HG03520 (cell line): ENCODE data around the gene PKN3.
A peak's percentile ranks its signal among the peaks of the same experiment; 100 is the strongest.

Experiments
- ATAC-seq: cut with Tn5 transposase; IDR thresholded peaks from one replicate; pipeline ENCODE4 v1.9.1; 2021; ENCODE audit warnings: mild to moderate bottlenecking, moderate library complexity; ENCODE audit not compliant: unreplicated experiment

PKN3 gene

GRCh38 chr9:128715436-128715750 lies 13.1 kb downstream of the PKN3 start:
- ATAC-seq: no peak

- no peak for ATAC-seq
Measured at GRCh38 chr9:128716581-128717254, 14.4 kb downstream of the PKN3 start.

DNA sequence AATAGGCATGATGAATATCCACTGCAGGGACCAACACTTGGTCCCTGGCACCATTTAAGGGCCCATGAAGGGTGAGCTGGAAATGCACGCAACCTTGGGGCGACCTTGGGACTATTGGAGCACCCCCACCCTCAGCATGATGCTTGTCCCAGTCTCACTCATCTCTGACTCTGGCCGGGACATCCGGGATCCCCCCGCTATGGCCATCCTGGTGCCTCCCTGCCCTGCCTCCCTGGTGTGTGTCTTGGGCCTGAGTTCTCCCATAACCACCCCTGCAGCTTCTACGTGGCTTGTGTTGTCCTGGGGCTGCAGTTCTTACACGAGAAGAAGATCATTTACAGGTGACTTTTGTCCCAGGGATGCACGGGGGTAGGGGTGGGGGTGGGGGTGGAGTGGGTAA lies 15.7 kb downstream of the PKN3 start:
- no peak for ATAC-seq

DNA sequence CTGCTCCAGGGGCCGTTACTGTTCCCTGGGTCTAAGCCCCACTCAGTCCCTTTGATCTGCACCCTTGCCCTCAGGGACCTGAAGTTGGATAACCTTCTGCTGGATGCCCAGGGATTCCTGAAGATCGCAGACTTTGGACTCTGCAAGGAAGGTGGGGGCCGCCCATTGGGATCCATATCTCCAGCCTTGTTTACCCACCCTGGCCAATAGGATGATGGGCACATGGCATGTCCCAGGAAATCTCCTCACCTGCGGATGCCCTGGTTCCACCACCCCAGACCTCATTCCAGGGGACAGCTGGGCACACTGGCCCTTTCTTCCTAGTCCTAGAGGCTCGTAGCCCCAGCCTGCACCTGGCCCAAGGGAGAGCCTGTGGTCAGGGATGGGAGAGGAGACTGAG lies 16.2 kb downstream of the PKN3 start:
- no peak for ATAC-seq

DNA sequence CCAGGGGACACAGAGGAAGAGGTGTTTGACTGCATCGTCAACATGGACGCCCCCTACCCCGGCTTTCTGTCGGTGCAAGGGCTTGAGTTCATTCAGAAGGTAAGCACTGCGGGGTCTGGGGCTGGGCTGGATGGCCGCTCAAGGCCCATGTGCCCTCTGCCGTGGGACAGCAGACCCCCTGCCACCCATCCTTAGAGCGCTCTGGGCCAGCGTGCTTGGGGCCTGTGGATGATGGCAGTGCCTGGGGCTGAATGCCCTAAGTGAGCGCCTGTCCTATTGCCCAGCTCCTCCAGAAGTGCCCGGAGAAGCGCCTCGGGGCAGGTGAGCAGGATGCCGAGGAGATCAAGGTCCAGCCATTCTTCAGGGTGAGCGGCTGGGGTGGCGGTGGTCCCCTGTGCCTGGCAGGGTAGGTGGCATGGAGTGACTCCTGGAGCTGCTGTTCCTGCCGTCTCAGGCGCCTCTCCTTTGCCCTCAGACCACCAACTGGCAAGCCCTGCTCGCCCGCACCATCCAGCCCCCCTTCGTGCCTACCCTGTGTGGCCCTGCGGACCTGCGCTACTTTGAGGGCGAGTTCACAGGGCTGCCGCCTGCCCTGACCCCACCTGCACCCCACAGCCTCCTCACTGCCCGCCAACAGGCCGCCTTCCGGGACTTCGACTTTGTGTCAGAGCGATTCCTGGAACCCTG lies 17.8 kb downstream of the PKN3 start:
- no peak for ATAC-seq

DNA sequence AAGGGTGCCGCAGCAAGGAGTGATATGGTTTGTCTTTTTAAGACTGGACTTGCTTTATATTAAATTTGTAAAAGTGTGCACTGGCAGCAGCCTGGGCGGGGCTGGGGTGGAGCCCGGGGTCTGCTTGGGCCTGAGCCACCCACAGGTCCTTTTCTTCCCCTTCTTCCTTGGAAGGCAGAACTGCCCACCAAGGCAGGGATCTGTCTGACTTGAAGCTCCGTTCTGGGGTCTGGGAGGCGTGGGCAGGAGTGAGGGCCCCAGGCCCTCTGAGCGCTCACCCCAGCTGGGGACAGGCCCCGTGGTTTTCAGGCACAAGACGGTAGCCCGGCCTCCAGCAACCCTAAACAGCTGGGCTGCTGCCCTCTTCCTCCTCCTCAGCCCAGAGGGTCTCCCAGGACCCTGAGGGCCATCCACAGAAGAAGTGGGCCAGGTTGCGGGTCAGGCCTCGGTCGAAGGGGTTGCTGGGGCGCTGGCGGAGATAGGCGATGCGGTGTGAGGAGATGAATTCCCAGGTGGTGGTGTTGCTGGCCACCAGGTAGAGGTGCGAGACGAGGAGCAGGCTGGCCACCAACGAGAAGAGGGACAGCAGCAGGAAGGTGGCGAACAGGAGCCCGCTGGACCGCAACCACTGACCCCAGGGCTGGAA lies 18.7 kb downstream of the PKN3 start:
- no peak for ATAC-seq

DNA sequence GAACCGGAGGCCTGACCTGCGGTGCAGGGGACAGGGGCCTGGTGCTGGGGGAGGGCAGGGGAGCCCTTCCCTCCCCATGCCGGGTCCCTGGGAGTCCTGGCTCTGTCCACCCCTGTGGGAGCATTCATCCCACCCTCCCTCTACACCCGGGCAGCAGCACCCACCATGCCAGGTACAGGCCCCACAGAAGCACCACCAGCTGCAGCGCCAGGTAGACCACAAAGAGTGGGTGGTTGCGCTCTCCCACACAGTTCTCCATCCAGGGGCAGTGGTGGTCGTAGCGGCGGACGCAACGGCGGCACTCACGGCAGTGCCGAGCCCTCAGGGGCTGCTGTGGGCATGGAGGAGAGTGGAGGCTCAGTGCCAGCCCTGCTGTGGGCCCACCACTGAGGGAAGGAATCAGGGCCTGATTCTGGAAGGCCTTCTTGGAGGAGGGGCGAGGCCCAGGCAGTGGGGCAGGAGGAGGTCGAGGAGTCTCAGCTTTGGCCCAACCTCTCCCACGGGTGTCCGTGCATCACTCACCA lies 19.2 kb downstream of the PKN3 start:
- ATAC-seq: no peak

GRCh38 chr9:128722380-128723351 lies 20.4 kb downstream of the PKN3 start:
- ATAC-seq: no peak

DNA sequence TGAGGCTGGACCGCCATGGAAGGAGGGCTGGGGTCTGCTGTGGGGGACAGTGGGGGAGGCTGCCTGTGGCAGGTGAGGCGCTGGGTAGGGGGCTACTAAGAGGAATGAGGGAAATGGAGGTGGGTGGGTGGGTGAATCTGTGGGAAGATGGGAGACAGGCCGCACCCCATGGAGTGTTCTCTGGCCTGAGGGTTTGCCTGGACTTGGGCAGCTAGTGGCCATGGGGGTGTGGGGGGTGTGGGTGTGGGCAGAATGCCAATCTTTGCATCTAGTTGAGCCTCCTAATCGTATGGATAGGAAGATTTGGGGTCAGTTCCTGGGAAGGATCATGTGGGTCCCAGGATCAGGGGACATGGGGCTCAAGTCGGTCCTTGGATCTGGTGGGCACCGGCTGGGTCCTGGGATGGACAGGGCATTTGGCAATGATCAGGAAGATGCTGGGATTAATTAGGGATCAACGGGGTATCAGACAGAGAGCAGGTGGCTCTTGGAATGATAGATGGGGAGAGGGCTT lies 21.1 kb downstream of the PKN3 start:
- no peak for ATAC-seq

DNA sequence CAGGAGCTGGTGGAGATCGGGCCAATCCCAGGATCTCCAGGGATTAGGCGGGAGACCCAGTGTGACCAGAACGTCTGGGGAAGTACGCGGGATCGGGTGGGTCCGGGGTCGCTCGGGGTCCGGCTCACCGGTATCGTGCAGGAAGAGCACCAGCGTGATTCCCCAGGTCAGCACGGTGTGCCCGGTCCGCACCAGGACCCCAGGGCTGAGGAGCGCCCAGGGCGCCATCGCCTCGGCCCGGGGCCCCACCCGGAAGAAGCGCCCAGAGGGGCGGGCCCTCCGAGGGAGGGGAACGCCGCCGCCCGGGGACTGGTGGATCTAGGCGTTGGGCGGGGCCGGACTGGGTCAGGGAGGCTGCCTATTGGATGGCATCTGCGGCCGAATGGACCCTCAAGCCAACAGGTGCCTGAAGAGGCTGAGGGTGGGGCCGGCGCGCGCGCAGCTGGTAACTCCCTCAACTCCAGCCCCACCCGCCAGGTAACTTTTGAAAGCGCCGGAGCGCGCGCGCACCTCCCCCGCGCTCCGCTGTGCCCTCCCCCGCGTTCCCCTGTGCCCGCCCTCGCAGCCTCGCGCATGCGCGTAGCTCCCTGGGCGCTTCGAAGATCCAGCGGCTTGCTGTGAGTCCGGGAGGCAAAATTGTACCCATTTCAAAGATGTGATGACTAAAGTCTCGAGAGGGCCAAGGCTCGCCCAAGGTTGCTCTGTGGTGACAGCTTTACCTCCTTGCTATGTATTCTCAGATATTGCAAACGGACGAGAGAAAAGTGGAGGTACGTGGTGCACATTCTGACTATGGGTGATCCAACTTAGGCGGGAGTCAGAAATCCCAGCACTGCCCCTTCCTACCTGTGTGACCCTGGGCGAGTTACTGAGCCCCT lies 21.8 kb downstream of the PKN3 start, which contains the start of gene ZDHHC12:
ZDHHC12 (minus strand) TSS at position 262 of the 878 bp plus-strand sequence; CDS start at position 228, 34 bp downstream.
- peak; percentile 94 for ATAC-seq

DNA sequence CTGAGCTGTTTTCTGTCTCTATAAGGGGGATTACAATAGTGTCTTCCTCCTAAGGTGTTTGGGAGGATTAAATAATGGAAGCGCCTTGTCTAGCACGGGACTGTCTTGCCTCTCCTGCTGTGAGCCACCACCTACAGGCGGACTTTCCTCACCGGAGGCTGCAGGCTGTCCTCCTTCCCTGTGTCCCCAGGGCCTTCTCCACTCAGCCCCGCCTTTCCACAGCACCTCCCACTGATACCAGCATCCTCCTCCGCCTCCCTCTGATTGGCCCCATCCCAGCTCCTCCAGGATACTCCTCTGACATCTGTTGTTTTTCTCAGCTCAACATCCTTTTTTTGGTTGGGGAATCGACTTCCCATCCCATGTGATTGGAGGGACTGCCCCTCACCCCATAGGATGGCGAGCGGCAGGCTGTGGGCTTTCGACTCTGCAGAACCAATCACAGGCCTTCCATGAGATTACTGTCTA lies 22.5 kb downstream of the PKN3 start:
- no peak for ATAC-seq

GRCh38 chr9:128727640-128728248 lies 25.4 kb downstream of the PKN3 start:
- ATAC-seq: no peak

DNA sequence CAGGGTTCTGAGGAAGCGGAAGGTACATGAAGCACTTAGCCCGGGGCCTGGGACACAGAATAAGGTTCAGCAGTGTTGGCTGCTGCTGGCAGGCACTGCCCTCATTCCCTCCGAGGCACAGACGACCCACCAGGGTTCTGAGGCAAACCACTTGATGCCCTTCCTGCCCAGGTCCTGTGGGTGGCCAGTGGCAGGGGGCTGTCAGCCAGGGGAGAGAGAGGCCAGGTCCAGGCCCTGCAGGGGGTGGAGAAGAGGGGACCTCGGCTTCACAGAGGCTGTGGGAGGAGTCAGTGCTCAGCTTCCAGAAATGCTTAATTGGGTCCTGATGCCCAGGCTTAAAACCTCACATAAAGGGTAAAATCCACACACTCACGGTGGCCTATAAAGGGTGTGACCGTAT lies 26.0 kb downstream of the PKN3 start:
- ATAC-seq: no peak

DNA sequence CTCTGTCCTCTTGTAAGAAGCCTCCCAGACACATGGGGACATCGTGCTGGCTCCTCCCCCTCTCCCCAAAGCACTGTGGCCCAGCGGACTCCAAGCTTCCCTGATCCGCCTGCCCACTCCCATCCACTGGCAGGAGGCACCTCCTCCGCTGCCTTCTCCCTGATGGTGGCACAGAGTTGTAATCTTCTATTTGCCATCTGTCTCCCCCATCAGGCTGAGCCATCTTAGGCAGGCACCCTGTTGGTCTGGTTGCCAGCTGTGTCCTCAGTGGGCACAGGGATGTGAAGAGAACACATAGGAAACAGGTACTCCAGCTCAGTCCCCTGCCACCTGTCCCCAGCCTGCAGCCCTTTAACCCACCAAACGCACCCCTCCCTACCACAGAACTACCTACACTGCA lies 27.0 kb downstream of the PKN3 start:
- ATAC-seq: no peak

- no peak for ATAC-seq
Measured at GRCh38 chr9:128729766-128730517, 27.6 kb downstream of the PKN3 start.

DNA sequence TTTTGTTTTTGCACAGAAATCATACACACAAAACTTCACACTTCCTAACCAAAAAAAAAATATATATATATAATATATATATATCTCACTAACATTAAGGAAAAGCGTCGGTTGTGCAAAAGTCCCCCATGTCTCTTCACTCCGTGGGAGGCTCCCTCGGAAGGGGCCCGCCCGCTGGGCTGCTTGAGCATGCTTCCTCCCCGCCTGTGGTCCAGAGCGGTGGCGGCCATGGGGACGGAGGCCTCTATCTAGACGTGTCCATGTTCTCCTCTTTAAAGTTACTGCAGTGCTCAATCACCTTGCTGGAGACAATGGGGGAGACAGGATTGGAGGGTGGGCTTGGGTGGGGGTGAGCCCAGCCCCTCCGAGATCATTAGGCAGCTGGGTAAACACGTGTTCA lies 28.8 kb downstream of the PKN3 start:
- no peak for ATAC-seq

DNA sequence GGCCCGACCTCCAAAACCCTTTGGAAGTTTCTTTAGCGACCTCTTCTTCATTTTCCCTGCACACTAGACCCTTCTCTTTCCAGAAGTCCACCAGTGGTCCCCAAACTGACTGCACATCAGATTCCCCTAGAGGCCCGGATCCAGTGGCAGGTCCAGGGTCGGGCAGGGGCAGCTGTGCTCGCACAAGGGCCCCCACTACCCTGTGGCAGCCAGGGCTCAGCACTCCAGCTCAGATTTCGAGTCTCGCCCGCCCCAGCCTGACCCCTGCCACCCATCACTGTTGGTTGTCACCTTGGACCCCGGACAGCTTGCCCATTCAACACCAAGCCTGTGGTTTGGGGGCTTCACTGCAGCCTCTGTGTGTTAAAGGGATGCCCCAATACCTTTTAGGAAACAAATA lies 29.4 kb downstream of the PKN3 start:
- no peak for ATAC-seq

- ATAC-seq: no peak
Measured at GRCh38 chr9:128732576-128732975, 30.3 kb downstream of the PKN3 start.
